Measurements from ENCODE around the gene PTPRE.

PTPRE gene

GRCh38 chr10:128111696-128112095 is 204.8 kb downstream of the PTPRE start:
- no peak for DNase-seq (ENCODE audit: low read depth in 2 of 2, low spot score in 1 of 2)

GRCh38 chr10:128113026-128113425 is 206.1 kb downstream of the PTPRE start:
- no peak for DNase-seq (ENCODE audit: low read depth in 2 of 2, low spot score in 1 of 2)

GRCh38 chr10:128114901-128115300 is 208.0 kb downstream of the PTPRE start:
- DNase-seq (ENCODE audit: low read depth in 2 of 2, low spot score in 1 of 2): no peak

- no peak for DNase-seq (ENCODE audit: low read depth in 2 of 2, low spot score in 1 of 2)
Measured at GRCh38 chr10:128115356-128115755, 208.5 kb downstream of the PTPRE start.

- DNase-seq (ENCODE audit: low read depth in 2 of 2, low spot score in 1 of 2): no peak
Measured at GRCh38 chr10:128116187-128116586, 209.3 kb downstream of the PTPRE start.

- DNase-seq (ENCODE audit: low read depth in 2 of 2, low spot score in 1 of 2): no peak
Measured at GRCh38 chr10:128116851-128117615, 210.1 kb downstream of the PTPRE start.

- no peak for DNase-seq (ENCODE audit: low read depth in 2 of 2, low spot score in 1 of 2)
Measured at GRCh38 chr10:128121750-128122412, 215.0 kb downstream of the PTPRE start.

- no peak for DNase-seq (ENCODE audit: low read depth in 2 of 2, low spot score in 1 of 2)
Measured at GRCh38 chr10:128122931-128123330, 216.0 kb downstream of the PTPRE start.

- no peak for DNase-seq (ENCODE audit: low read depth in 2 of 2, low spot score in 1 of 2)
Measured at GRCh38 chr10:128123846-128124245, 216.9 kb downstream of the PTPRE start.

GRCh38 chr10:128124813-128125403 is 218.0 kb downstream of the PTPRE start:
- DNase-seq (ENCODE audit: low read depth in 2 of 2, low spot score in 1 of 2): no peak

- no peak for DNase-seq (ENCODE audit: low read depth in 2 of 2, low spot score in 1 of 2)
Measured at GRCh38 chr10:128125416-128125943, 218.6 kb downstream of the PTPRE start.

GRCh38 chr10:128125944-128126764 is 219.3 kb downstream of the PTPRE start, which contains the start of gene MKI67:
MKI67 (minus strand) TSS chr10:128126423; CDS start chr10:128125667, 756 bp downstream.
- DNase-seq (ENCODE audit: low read depth in 2 of 2, low spot score in 1 of 2): peak; percentile 71 to 78

GRCh38 chr10:128128582-128128981 is 221.7 kb downstream of the PTPRE start:
- no peak for DNase-seq (ENCODE audit: low read depth in 2 of 2, low spot score in 1 of 2)

GRCh38 chr10:128130051-128130450 is 223.1 kb downstream of the PTPRE start:
- no peak for DNase-seq (ENCODE audit: low read depth in 2 of 2, low spot score in 1 of 2)

Data from stimulated activated CD8-positive, alpha-beta memory T cell treated with anti-CD3 and anti-CD28 coated beads, Interleukin-4, amount 100 ng/mL, for 1 hour (primary cell).